Naive thymus-derived CD4-positive, alpha-beta T cell (primary cell): Measurements from ENCODE around the gene USP33. TPM values are rescaled to one million over a fixed set of nuclear protein-coding genes. Genes with fewer than 3 reads are reported as not detected.
"Not testable (repeated sequence)": the region's sequence is repeated elsewhere in the genome, so short reads cannot be mapped to it uniquely, and the experiment has no call there.

ENCODE experiments used
- ATAC-seq: fragments of 150-1000 bp; cut with Tn5 transposase; 2 replicates; pipeline ENCODE4 v1.10.0; 2021; ENCODE audit warnings: mild to moderate bottlenecking, moderate library complexity
- CTCF ChIA-PET: fragments of 350-600 bp; sonication (Branson Sonifier 250); formaldehyde crosslinking; loops from one replicate; lab custom pipeline; 2021; ENCODE audit warnings: antibody characterized with exemption; lab: Charles Lee
- POLR2A ChIA-PET: fragments of 350-600 bp; sonication (Branson Sonifier 250); formaldehyde crosslinking; loops from one replicate; lab custom pipeline; 2021; ENCODE audit warnings: antibody characterized with exemption, inconsistent platforms; lab: Charles Lee
- DNase-seq, 9 donors: peaks; one replicate each; pipeline versions ENCODE4 v3.0.0 to v3.0.0-alpha.2; 2020 to 2022; ENCODE audit warnings: mixed read lengths in 1 of 9
- H3K27ac ChIP-seq: one replicate; pipeline ENCODE4 v1.7.0; 2013; ENCODE audit warnings: mild to moderate bottlenecking, low read depth, low read length, moderate library complexity
- H3K27me3 ChIP-seq, 2 donors: one replicate each; pipeline ENCODE4 v1.7.0; 2013; ENCODE audit warnings: low read length in 2 of 2, mild to moderate bottlenecking in 2 of 2, moderate library complexity in 2 of 2; ENCODE audit not compliant: control insufficient read depth in 2 of 2, insufficient read depth in 2 of 2
- H3K36me3 ChIP-seq, 3 experiments: 1 replicate in 2 of 3; 2 replicates in 1 of 3; pipeline ENCODE4 v1.7.0; 2013; ENCODE audit warnings: low read length in 3 of 3, mild to moderate bottlenecking in 3 of 3, moderate library complexity in 1 of 3; ENCODE audit not compliant: insufficient read depth in 3 of 3, control insufficient read depth in 2 of 3
- H3K4me1 ChIP-seq, 2 donors: one replicate each; pipeline ENCODE4 v1.7.0; 2013; ENCODE audit warnings: low read length in 2 of 2, mild to moderate bottlenecking in 2 of 2, moderate library complexity in 1 of 2; ENCODE audit not compliant: control insufficient read depth in 2 of 2, insufficient read depth in 2 of 2
- H3K4me3 ChIP-seq: 2 replicates; pipeline ENCODE4 v1.7.0; 2013; ENCODE audit warnings: mild to moderate bottlenecking, low read length
- H3K9me3 ChIP-seq, 3 experiments: 1 replicate in 2 of 3; 2 replicates in 1 of 3; pipeline ENCODE4 v1.7.0; 2013; ENCODE audit warnings: low read length in 3 of 3; ENCODE audit not compliant: control insufficient read depth in 2 of 3
- H3K27ac Mint-ChIP-seq, 9 donors: one replicate each; pipeline ENCODE4 v1.8.0; 2020 to 2022; ENCODE audit warnings: mixed read lengths in 9 of 9, mild to moderate bottlenecking in 8 of 9, moderate library complexity in 5 of 9, inconsistent platforms in 2 of 9
- H3K27me3 Mint-ChIP-seq, 5 donors: one replicate each; pipeline ENCODE4 v1.8.0; 2021 to 2022; ENCODE audit warnings: mixed read lengths in 5 of 5, mild to moderate bottlenecking in 1 of 5
- H3K36me3 Mint-ChIP-seq, 5 donors: one replicate each; pipeline ENCODE4 v1.8.0; 2020 to 2022; ENCODE audit warnings: mixed read lengths in 5 of 5, mild to moderate bottlenecking in 3 of 5, inconsistent platforms in 1 of 5
- H3K4me1 Mint-ChIP-seq, 7 donors: one replicate each; pipeline ENCODE4 v1.8.0; 2020 to 2022; ENCODE audit warnings: mixed read lengths in 7 of 7, mild to moderate bottlenecking in 3 of 7, inconsistent platforms in 1 of 7
- H3K4me3 Mint-ChIP-seq, 10 donors: one replicate each; pipeline ENCODE4 v1.8.0; 2020 to 2022; ENCODE audit warnings: mild to moderate bottlenecking in 10 of 10, mixed read lengths in 10 of 10, moderate library complexity in 6 of 10, inconsistent platforms in 2 of 10
- H3K9me3 Mint-ChIP-seq, 11 donors: one replicate each; pipeline ENCODE4 v1.8.0; 2020 to 2022; ENCODE audit warnings: mixed read lengths in 11 of 11, mild to moderate bottlenecking in 4 of 11, inconsistent platforms in 1 of 11, moderate library complexity in 1 of 11
- intact Hi-C, 2 donors: fragments of 100-400 bp; cut with micrococcal nuclease; formaldehyde crosslinking; loops; one replicate each; pipeline ENCODE4 v1.15.1; 2023
- polyA plus RNA-seq, 2 donors: library from polyadenylated mRNA; unstranded; fragments of 300-500 nt; fragmentation: Illumina TruSeq; gene quantifications; one replicate each; pipeline ENCODE4 v1.2.3, GENCODE V29; 2021
- total RNA-seq, 6 experiments: library from RNA in 5 of 6; stranded (reverse) in 5 of 6; gene quantifications; 1 replicate in 5 of 6; 2 replicates in 1 of 6; pipeline ENCODE4 v1.2.3 and lab custom pipeline; 2021 to 2026

Gene USP33
- total and polyA plus RNA-seq, 7 experiments from 2014 or later = 42.0 to 101 (median 71.5) TPM

GRCh38 chr1:77680173-77680572, 79.5 kb downstream of the USP33 start:
- H3K36me3 ChIP-seq = peaks cover 0 to 4% (median 0%) of the 10 kb centered on the region in 3 experiments
- no peak overlapping the region for H3K4me3 ChIP-seq
- H3K27me3 Mint-ChIP-seq = no peaks in the 10 kb centered on the region
- ChIA-PET POLR2A (no interaction called here), CTCF (no interaction called here)
- no peaks in the 10 kb centered on the region for H3K9me3 ChIP-seq
- peaks cover 15 to 42% of the 10 kb centered on the region in 2 donors for H3K4me1 ChIP-seq
- no peak for ATAC-seq
- H3K4me3 Mint-ChIP-seq = peak overlapping the region; percentile 3 to 66 (median 38)
- H3K9me3 Mint-ChIP-seq = peaks cover 0 to 4% (median 0%) of the 10 kb centered on the region in 11 donors
- H3K4me1 Mint-ChIP-seq = peaks cover 32 to 76% (median 63%) of the 10 kb centered on the region in 7 donors
- no peak overlapping the region for H3K27ac ChIP-seq
- intact Hi-C loops = loop anchor here (5.0 to 10.0 kb wide), 7 partner anchors 38 to 1605 kb away; partner anchors contain the start of genes IFI44 (in 1 of the 2), IFI44L (in 1 of the 2) and ST6GALNAC3 (in 1 of the 2)
- H3K27me3 ChIP-seq = no peaks in the 10 kb centered on the region
- peaks cover 0 to 7% (median 3%) of the 10 kb centered on the region in 5 donors for H3K36me3 Mint-ChIP-seq
- no peak for DNase-seq
- H3K27ac Mint-ChIP-seq = peak overlapping the region in 3 of 9 donors; percentile 2 to 62 (median 25)

- H3K36me3 ChIP-seq = peaks cover 0 to 4% (median 0%) of the 10 kb centered on the region in 3 experiments
- POLR2A ChIA-PET = no interaction called here
- ATAC-seq (no peak), DNase-seq (no peak)
- peaks cover 0 to 4% (median 0%) of the 10 kb centered on the region in 11 donors for H3K9me3 Mint-ChIP-seq
- peaks cover 11 to 44% of the 10 kb centered on the region in 2 donors for H3K4me1 ChIP-seq
- peak overlapping the region in 8 of 10 donors; percentile 7 to 58 (median 32) for H3K4me3 Mint-ChIP-seq
- no peaks in the 10 kb centered on the region for H3K27me3 ChIP-seq
- H3K9me3 ChIP-seq = no peaks in the 10 kb centered on the region
- H3K27ac Mint-ChIP-seq = peak overlapping the region in 2 of 9 donors; percentile 6 to 68
- H3K36me3 Mint-ChIP-seq = peaks cover 0 to 7% (median 4%) of the 10 kb centered on the region in 5 donors
- peaks cover 30 to 82% (median 68%) of the 10 kb centered on the region in 7 donors for H3K4me1 Mint-ChIP-seq
- no peak overlapping the region for H3K27ac ChIP-seq
- CTCF ChIA-PET = interaction anchor here (0.6 to 0.9 kb wide), 2 partner anchors 34 to 464 kb away, joined by 3 read pairs; no protein-coding TSS in a partner anchor
- intact Hi-C loops = no loop called here
- H3K27me3 Mint-ChIP-seq = no peaks in the 10 kb centered on the region
- H3K4me3 ChIP-seq = no peak overlapping the region
These were observed 80.7 kb downstream of the USP33 start for GRCh38 chr1:77678660-77679610.

- DNase-seq, H3K27me3 Mint-ChIP-seq, H3K36me3 ChIP-seq, H3K4me3 ChIP-seq, intact Hi-C loops, H3K27ac Mint-ChIP-seq, CTCF ChIA-PET, H3K27me3 ChIP-seq, H3K4me3 Mint-ChIP-seq, ATAC-seq, H3K27ac ChIP-seq, H3K9me3 ChIP-seq, H3K36me3 Mint-ChIP-seq, POLR2A ChIA-PET, H3K9me3 Mint-ChIP-seq: not testable (repeated sequence)
- H3K4me1 Mint-ChIP-seq = peaks cover 41 to 87% (median 80%) of the 10 kb centered on the region in 7 donors
- H3K4me1 ChIP-seq = peaks cover 0 to 34% of the 10 kb centered on the region in 2 donors
These were observed 84.8 kb downstream of the USP33 start for GRCh38 chr1:77674807-77675206.

- ChIA-PET CTCF (no interaction called here), POLR2A (interaction anchor here (1.0 kb wide), 1 partner anchor 9 kb away, joined by 3 read pairs; the partner anchor contains the start of gene ZZZ3)
- Histone ChIP-seq H3K9me3 (no peaks in the 10 kb centered on the region), H3K4me3 (no peak overlapping the region), H3K27me3 (no peaks in the 10 kb centered on the region), H3K36me3 (peaks cover 0 to 4% (median 0%) of the 10 kb centered on the region in 3 experiments), H3K4me1 (peaks cover 0 to 28% of the 10 kb centered on the region in 2 donors), H3K27ac (no peak overlapping the region)
- peak overlapping the region in 2 of 9 donors; percentile 17 to 32 for H3K27ac Mint-ChIP-seq
- no peaks in the 10 kb centered on the region for H3K9me3 Mint-ChIP-seq
- H3K36me3 Mint-ChIP-seq = peaks cover 0 to 7% (median 2%) of the 10 kb centered on the region in 5 donors
- DNase-seq = no peak
- no peaks in the 10 kb centered on the region for H3K27me3 Mint-ChIP-seq
- H3K4me1 Mint-ChIP-seq = peaks cover 45 to 87% (median 80%) of the 10 kb centered on the region in 7 donors
- no peak for ATAC-seq
- no peak overlapping the region for H3K4me3 Mint-ChIP-seq
- intact Hi-C loops = loop anchor here in 1 of 2 donors (1.0 kb wide), 1 partner anchor 7 kb away; no protein-coding TSS in a partner anchor
These were observed 85.8 kb downstream of the USP33 start for GRCh38 chr1:77673716-77674355.

- Mint-ChIP-seq H3K4me3 (peak overlapping the region in 1 of 10 donors; percentile 17), H3K27me3 (no peaks in the 10 kb centered on the region), H3K9me3 (no peaks in the 10 kb centered on the region), H3K4me1 (peaks cover 42 to 86% (median 77%) of the 10 kb centered on the region in 7 donors), H3K36me3 (peaks cover 0 to 7% (median 0%) of the 10 kb centered on the region in 5 donors), H3K27ac (peak overlapping the region in 2 of 9 donors; percentile 10 to 28)
- Histone ChIP-seq H3K4me3 (no peak overlapping the region), H3K36me3 (peaks cover 0 to 4% (median 0%) of the 10 kb centered on the region in 3 experiments), H3K4me1 (peaks cover 0 to 21% of the 10 kb centered on the region in 2 donors), H3K9me3 (no peaks in the 10 kb centered on the region), H3K27me3 (no peaks in the 10 kb centered on the region), H3K27ac (no peak overlapping the region)
- no peak for ATAC-seq
- no peak for DNase-seq
- intact Hi-C loops = loop anchor here in 1 of 2 donors (1.0 kb wide), 1 partner anchor 8 kb away; no protein-coding TSS in a partner anchor
- ChIA-PET POLR2A (interaction anchor here (1.0 kb wide), 1 partner anchor 9 kb away, joined by 3 read pairs; the partner anchor contains the start of gene ZZZ3), CTCF (no interaction called here)
These were observed 86.6 kb downstream of the USP33 start for GRCh38 chr1:77673030-77673429.

GRCh38 chr1:77672374-77672773, 87.3 kb downstream of the USP33 start:
- H3K27ac ChIP-seq = no peak overlapping the region
- Mint-ChIP-seq H3K4me1 (peaks cover 38 to 86% (median 74%) of the 10 kb centered on the region in 7 donors), H3K27ac (no peak overlapping the region), H3K36me3 (peaks cover 0 to 7% (median 0%) of the 10 kb centered on the region in 5 donors), H3K4me3 (peak overlapping the region in 1 of 10 donors; percentile 44), H3K9me3 (no peaks in the 10 kb centered on the region), H3K27me3 (no peaks in the 10 kb centered on the region)
- ATAC-seq (no peak), DNase-seq (no peak)
- no peak overlapping the region for H3K4me3 ChIP-seq
- no peaks in the 10 kb centered on the region for H3K9me3 ChIP-seq
- peaks cover 0 to 4% (median 0%) of the 10 kb centered on the region in 3 experiments for H3K36me3 ChIP-seq
- intact Hi-C loops = no loop called here
- ChIA-PET POLR2A (interaction anchor here (1.0 kb wide), 1 partner anchor 10 kb away, joined by 3 read pairs; the partner anchor contains the start of gene ZZZ3), CTCF (no interaction called here)
- no peaks in the 10 kb centered on the region for H3K27me3 ChIP-seq
- H3K4me1 ChIP-seq = peaks cover 0 to 17% of the 10 kb centered on the region in 2 donors
